ENCODE measurements around the gene SPATA45. TPM values are rescaled to one million over a fixed set of nuclear protein-coding genes. Genes with fewer than 3 reads are reported as not detected.

Gene SPATA45
- total and polyA plus RNA-seq, 4 donors, result not detected

DNA sequence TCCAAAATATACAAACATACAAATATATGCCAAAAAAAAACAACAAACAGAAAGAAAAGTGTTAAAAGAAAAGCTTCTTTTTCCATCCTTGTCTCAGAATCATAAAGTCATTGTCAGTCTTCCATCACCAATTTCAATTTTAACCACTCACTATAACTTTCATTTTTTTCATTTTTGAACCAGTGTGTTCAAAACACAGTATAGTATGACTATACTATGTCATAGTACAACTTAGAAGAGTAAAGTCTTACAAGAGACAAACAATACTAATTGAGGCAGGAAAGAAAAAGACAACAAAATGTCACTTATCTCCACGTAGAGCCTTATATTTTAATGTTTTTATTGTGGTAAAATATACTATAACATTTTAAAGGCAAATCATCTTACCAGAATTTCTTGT, 63.5 kb downstream of the SPATA45 start:
- 63 to 76% methylated on average over 1 of the region's 1 CpG for WGBS, 2 donors
- ATAC-seq (ENCODE audit: insufficient read depth, low FRiP score), result no peak
- H3K36me3 ChIP-seq (ENCODE audit: control insufficient read depth in 4 of 4, insufficient read depth in 4 of 4, low read length in 4 of 4), result peaks cover 3 to 24% (median 13%) of the 10 kb centered on the region in 4 donors

GRCh38 chr1:212782422-212783154, 64.9 kb downstream of the SPATA45 start:
- no peaks in the 10 kb centered on the region for H3K4me1 ChIP-seq (ENCODE audit: control insufficient read depth in 5 of 5, insufficient read depth in 5 of 5, low read length in 5 of 5)
- peak in 2 of 3 donors; percentile 42 to 45 for DNase-seq
- no peak overlapping the region for H3K27ac ChIP-seq (ENCODE audit: low read depth in 1 of 2, low read length in 1 of 2)

More for the DNA sequence above, 63.5 kb downstream of the SPATA45 start:
- Histone ChIP-seq H3K27ac (ENCODE audit: low read depth in 1 of 2, low read length in 1 of 2) (no peak overlapping the region), H3K4me3 (no peak overlapping the region), H3K9me3 (ENCODE audit: control insufficient read depth in 4 of 4, insufficient read depth in 3 of 4, low read length in 3 of 4) (no peaks in the 10 kb centered on the region), H3K27me3 (ENCODE audit: control insufficient read depth in 3 of 3, insufficient read depth in 3 of 3, low read length in 2 of 3) (no peaks in the 10 kb centered on the region), H3K9ac (ENCODE audit: insufficient read depth in 1 of 2, low read length in 2 of 2) (no peak overlapping the region), H3K4me1 (ENCODE audit: control insufficient read depth in 5 of 5, insufficient read depth in 5 of 5, low read length in 5 of 5) (no peaks in the 10 kb centered on the region)
- TF ChIP-seq CTCF (IDR thresholded peaks at IDR 0.05; ENCODE audit: control extremely low read depth, extremely low read depth), result no peak
- DNase-seq, result no peak

GRCh38 chr1:212781225-212781624, 66.2 kb downstream of the SPATA45 start:
- H3K9ac ChIP-seq (ENCODE audit: insufficient read depth in 1 of 2, low read length in 2 of 2), result no peak overlapping the region
- 92 to 100% methylated on average over 2 of the region's 2 CpGs for WGBS, 2 donors
- no peaks in the 10 kb centered on the region for H3K4me1 ChIP-seq (ENCODE audit: control insufficient read depth in 5 of 5, insufficient read depth in 5 of 5, low read length in 5 of 5)
- no peak overlapping the region for H3K27ac ChIP-seq (ENCODE audit: low read depth in 1 of 2, low read length in 1 of 2)
- no peak for TF ChIP-seq CTCF (IDR thresholded peaks at IDR 0.05; ENCODE audit: control extremely low read depth, extremely low read depth)
- H3K36me3 ChIP-seq (ENCODE audit: control insufficient read depth in 4 of 4, insufficient read depth in 4 of 4, low read length in 4 of 4), result peaks cover 4 to 25% (median 12%) of the 10 kb centered on the region in 4 donors
- ATAC-seq (ENCODE audit: insufficient read depth, low FRiP score), result no peak
- H3K9me3 ChIP-seq (ENCODE audit: control insufficient read depth in 4 of 4, insufficient read depth in 3 of 4, low read length in 3 of 4), result no peaks in the 10 kb centered on the region
- no peak for DNase-seq
- H3K27me3 ChIP-seq (ENCODE audit: control insufficient read depth in 3 of 3, insufficient read depth in 3 of 3, low read length in 2 of 3), result no peaks in the 10 kb centered on the region
- H3K4me3 ChIP-seq, result no peak overlapping the region

More at GRCh38 chr1:212782422-212783154, 64.9 kb downstream of the SPATA45 start:
- 83 to 92% methylated on average over 3 of the region's 3 CpGs for WGBS, 2 donors
- peak; percentile 39 for TF ChIP-seq CTCF (IDR thresholded peaks at IDR 0.05; ENCODE audit: control extremely low read depth, extremely low read depth)
- Histone ChIP-seq H3K27me3 (ENCODE audit: control insufficient read depth in 3 of 3, insufficient read depth in 3 of 3, low read length in 2 of 3) (no peaks in the 10 kb centered on the region), H3K9me3 (ENCODE audit: control insufficient read depth in 4 of 4, insufficient read depth in 3 of 4, low read length in 3 of 4) (no peaks in the 10 kb centered on the region), H3K4me3 (no peak overlapping the region), H3K9ac (ENCODE audit: insufficient read depth in 1 of 2, low read length in 2 of 2) (no peak overlapping the region), H3K36me3 (ENCODE audit: control insufficient read depth in 4 of 4, insufficient read depth in 4 of 4, low read length in 4 of 4) (peaks cover 3 to 25% (median 13%) of the 10 kb centered on the region in 4 donors)
- ATAC-seq (ENCODE audit: insufficient read depth, low FRiP score), result peak; percentile 69

All from lung (tissue), 12 donors.